ENCODE data around the gene ATP13A1.

Gene ATP13A1

DNA sequence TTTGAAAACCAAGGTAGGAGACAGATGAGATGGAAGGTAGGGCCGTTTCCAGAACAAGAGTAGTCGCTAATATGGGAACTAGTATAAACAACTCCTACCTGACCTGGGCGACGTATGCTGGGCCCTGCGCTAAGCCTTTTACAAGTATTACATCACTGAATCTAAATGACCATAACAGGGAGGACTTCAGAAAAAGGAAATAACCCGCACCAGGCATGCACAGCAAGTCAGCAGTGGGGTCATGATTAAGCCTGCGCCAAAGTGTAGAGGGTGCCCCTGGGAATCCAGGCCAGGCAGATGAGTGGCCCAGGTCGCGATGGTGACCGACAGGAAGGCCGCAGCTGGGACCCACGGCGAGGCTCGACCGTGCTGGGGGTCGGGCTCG lies 613 bp downstream of the ATP13A1 start:
- DNase-seq (ENCODE audit: low read depth): no peak

DNA sequence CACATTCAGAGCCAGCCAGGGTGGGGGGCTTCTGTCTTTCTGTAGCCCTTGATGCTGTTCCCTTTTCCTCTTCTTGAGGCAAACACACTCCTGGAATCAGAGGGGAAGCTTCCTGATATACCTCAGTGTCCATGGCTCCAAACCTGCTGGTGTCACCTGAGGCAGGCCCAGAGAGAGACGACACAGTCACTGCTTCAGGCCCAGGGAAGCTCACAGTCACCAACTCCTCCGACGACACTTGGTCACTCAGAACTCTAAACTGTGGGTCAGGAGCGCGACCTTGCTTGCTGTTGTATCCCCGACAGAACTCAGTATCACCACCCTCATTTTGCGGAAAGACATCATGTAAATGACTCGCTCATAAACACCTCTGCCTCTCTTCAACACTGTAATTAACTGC lies 1.1 kb downstream of the ATP13A1 start:
- DNase-seq (ENCODE audit: low read depth): no peak

DNA sequence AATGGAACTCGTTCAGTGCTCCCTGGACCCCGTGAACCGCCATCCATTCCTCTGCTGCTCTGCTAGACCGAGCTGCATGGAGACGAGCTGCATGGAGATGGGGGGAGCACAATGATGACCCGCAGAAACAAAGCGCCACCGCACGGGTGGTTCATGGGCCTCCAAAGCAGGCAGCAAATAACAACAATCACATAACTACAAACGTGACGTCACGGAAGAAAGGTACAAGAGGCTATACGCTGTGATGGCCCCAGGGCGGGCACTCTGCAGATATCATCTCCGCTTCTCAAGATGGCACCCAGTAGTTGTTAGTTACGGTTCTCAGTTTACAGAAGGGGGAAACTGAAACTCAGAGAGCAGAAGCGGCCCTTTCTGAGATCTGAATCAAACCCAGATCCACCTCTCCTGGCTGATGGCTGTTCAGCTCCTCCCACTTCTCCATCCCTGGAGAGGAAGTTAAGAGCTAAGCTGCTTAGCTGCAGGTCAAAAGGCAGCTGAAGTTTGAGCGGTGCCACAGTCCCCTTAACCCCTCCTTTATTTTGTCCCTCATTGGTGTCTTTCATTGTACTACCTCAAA lies 1.7 kb downstream of the ATP13A1 start:
- DNase-seq (ENCODE audit: low read depth): no peak

DNA sequence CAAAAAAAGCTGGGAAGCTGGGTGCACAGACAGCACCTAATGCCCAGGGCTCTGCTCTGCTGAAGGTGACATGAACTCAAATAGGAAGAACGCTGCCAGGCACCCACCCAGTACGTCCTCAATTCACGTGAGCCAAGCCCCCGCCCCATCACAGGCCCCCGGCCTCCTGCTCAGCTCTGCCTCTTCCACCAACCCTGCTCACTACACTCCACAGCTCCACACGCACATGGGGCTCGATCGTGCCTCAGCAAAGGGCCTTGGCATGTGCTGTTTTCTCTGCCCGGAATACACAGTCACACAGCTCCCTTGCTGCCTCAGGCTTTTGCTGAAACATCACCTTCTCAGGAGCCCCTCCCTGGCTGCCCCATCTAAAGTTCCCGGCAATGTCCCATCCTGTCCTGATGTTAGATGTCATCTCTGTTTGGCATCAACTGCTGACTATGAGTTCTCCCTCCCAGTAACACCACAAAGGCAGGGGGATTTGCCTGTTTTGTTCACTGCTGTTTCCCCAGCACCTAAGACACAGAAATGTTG lies 2.3 kb downstream of the ATP13A1 start:
- no peak for DNase-seq (ENCODE audit: low read depth)

DNA sequence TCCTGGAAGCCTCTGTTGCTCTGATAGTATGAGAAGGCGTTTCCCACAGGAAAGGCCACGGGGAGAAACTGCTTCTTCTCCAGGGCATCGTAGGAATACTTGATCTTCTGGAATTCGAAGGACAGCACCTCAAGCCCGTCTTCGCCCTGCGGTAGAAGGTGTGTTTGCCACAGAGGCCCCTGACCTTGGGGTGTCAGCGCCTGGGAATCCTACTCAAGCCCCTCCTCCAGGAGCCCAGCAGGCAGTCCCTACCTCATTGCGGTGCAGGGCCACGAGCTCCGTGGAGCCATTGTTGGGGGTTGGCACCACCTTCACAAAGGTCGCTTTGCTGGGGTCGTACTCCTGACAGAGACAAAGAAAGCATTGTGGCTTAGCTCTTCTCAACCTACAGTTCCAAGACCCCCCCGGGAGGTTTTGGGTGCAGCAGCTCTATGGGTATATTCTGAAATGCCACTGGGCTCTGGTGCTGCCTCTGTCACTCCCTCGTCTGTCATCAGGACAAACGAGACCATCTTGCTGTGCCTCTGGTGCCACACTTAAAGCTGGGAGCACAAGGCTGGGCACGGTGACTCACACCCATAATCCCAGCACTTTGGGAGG lies 3.7 kb downstream of the ATP13A1 start:
- DNase-seq (ENCODE audit: low read depth): no peak

DNA sequence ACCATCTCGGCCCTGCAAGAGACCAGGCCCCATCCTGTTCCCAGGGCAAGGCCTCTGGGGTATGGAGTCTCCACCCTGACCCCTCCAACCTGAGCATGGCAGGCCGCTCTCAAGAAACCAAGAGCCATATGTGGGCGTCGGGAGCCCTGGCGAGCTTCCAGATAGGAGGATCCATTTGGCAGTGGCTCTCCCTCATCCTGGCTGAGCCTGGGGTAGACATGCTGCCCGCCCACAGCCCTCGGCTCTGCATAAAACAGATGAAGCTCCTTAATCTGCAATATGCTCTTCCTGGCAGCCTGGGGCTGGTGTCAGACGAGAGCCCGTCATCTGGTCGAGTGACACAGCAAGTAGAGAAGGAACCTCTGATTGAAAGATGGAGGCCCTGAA lies 6.1 kb downstream of the ATP13A1 start:
- DNase-seq (ENCODE audit: low read depth): no peak

DNA sequence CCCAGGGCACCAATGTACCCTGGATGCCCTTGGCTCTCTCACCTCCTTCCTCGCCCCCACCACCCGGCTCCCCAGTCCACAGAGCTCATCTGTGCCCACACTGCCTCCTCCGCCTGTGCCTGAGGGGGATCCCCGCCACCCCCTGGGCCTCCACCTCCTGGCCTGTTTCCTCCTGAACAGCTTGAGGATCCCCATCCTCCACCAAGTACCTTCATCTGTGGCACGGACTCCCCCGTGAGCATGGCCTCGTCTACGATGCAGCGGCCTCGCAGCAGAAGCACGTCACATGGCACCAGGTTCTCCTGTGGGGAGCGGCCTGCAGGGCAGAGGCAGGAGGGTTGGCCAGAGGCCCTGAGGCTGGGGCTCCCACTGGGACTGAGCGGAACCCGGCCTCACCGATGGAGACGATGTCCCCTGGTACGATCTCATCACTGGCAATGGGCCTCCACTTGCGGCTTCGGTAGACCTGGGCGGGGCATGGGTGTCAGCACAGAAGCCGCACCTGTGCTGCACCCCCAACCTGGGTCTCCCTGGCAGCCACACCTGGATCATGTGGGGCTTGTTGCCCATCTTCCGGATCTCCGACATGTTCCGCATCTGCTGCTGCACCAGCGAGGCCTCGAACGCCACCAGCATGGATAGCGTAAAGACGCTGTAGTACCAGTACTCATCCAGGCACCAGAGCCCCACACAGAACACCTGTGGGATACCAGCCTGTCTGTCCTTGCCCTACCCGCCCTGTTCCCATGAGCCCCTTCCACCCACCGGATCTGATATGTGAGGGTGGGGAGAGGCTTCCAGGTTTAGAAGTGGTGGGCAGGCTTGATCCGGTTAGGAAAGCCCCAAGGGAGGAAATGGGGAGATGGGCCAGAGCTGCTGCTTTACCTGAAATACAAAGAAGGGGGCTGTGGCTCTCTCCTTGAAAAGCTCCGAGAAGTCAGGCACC lies 6.8 kb downstream of the ATP13A1 start:
- DNase-seq (ENCODE audit: low read depth): no peak

DNA sequence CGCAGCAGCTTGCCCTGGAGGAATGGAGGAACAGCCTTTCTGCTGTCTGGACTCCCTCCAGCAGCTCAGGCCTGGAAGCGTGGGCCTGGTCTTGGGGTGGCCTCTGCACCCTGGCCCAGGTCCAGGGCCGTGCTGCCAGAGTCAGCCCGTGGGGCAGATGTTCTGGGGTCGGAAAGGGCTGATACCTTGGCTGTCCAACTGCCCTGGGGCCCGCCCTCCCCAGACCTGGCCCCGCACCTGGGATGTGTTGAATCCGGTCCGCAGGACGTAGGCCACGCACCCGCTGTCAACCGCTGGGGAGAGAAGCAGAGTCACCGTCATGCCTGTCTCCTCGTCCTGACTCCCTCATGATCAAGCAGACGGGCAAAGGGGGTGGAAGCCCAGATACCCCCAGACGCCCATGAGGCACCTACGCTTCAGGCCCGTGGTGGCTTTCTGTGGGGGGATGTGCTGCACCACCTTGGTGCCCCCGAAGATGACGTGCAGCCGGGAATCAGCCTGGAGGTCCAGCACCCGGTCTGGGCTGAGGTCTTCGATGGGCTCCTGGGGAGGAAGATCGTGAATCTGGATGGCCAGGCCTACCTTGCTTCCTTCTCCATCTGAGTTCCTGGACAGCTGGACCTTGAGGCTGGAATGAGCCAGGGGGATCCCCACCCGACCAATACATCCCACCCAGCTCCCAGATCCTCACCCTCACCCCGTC lies 7.7 kb downstream of the ATP13A1 start:
- DNase-seq (ENCODE audit: low read depth): no peak

DNA sequence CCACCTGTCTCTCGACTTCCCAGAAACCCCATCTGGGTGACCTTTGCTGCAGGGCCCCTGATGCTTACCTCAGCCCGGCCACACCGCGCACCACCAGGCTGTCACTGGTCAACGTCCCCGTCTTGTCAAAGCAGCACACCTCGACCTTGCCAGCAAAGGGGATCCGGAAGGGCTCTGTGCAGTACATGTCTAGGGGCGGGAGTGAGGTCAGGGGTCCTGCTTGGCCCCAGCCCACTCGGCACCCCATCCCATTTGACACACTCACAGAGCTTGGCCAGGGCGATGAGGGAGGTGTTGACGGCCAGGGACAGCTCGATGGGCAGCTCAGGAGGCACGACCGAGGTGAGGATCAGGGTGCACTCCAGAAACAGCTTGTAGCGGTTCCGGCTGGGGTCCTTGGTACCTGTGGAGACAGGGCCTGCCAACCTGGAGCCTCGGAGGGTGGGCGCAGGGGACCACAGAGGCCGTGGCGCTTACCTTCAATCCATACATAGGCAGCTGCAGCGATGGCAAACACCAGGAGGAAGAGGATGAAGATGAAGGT lies 8.4 kb downstream of the ATP13A1 start:
- DNase-seq (ENCODE audit: low read depth): no peak

DNA sequence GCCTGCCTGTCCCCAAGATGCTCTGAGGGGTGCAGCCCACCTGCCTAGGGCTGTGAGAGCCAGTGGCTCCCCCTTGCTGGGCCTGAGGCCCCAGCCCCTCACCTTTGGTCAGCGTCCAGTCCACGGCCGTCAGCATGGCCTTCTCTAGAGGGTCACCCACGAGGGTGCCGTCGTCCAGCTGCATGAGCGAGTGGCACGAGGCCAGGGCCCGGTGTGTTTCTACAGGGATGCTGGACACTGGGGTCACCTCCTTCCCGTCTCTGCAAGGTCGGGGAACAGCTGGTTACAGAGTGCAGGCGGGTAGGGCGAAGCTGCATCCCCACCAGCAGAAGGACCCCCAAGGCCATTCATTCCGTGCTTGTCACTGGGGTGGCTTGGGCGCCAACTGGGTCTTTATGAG lies 9.0 kb downstream of the ATP13A1 start:
- no peak for DNase-seq (ENCODE audit: low read depth)

DNA sequence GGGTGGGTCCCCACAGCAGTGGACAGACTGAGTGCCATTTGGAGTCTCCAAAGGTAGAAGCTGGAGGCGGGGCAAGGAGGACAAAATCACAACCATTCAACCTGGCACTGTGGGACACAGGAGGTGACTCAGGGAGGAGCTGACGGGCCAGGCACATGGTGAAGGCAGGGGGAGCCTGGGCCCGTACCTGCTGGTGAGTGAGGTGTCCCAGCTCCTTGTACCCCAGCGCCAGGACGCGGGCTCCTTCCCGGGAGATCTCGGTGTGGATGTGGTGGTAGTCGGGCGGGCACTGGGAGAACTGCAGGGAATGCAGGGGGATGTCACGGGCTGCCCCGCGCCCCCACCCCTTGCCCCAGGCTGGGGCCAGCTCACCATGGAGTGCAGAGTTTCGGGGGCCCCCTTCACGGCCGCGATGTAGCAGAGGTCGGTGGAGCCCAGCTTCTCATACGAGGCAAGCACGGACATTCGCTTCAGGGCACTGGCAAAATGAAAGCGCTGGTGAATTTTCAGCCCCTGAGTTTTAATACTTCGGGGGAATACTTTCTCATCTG lies 9.8 kb downstream of the ATP13A1 start:
- no peak for DNase-seq (ENCODE audit: low read depth)

DNA sequence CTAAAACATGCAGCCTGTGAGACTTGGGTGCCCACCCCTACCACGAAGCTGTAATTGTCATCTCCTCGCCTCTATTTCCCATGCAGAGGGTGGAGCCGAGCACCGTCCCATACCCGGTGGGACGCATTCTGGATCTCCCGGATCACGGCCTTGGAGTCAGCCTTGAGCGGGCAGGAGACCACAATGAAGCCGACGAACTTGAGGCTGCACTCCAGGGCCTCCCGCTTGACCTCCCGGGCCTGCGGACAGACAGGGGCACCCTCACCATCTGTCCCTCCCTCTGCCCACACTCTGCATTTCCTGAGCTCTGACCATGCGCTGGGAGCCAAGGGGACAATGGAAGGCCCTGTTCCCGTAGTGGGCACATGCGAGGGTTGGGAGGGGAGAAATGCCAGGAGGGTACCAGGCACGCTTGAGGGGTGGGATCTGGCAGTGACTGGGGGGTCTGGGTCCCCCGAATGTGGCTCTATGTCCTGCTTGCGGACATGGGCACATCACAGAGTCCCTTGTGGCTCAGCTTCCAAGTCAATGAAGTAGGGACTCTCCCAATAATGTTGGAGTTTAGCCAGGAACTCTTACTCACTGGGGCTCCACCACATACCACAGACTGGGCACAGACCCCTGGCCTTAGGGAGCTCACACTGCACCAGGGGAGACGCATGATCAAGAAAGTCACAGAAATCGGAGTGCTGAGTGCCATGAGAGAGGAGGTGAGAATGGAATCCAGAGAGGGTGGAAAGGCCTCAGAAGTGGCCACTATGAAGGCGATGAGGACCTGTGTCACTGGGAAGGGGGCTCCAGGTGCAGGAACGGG lies 10.8 kb downstream of the ATP13A1 start:
- DNase-seq (ENCODE audit: low read depth): no peak

DNA sequence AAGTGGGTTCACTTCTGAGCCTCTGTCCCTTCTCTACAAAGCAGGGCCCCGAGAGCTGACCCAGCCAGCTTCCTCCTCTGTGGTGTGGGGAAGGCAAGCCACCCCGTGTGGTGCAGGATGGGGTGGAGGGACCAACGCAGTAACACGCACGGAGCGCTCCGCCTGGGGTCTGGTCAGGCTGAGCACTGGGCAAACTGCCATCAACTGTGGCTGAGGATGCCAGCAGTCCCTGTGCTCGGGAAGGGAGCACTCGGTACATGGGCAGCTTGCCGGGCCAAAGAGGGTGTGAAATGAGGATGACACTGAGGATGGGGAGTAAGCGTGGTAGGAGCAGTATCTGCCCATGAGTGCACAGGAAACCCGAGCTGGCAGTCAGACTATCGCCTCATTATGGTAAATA lies 12.4 kb downstream of the ATP13A1 start:
- DNase-seq (ENCODE audit: low read depth): no peak

DNA sequence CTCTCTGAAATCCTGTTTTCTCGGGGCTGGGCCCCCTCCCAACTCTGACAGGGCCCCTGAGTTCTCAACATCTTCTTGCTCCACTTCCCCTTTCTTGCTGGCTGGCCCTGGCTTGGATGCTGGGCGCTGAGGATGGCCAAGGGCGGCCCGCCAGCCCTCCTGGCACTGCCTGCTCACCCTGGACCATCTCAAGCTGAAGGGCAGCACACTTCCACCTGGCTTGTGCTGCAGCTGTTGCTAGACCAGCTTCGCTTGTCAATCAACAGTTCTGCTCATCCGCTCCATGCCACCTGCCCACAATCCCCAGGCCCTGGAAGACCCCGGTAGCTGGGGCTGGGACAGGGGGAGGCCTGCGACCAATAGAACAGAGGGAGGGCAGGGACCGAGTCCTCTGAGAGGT lies 13.1 kb downstream of the ATP13A1 start:
- no peak for DNase-seq (ENCODE audit: low read depth)

DNA sequence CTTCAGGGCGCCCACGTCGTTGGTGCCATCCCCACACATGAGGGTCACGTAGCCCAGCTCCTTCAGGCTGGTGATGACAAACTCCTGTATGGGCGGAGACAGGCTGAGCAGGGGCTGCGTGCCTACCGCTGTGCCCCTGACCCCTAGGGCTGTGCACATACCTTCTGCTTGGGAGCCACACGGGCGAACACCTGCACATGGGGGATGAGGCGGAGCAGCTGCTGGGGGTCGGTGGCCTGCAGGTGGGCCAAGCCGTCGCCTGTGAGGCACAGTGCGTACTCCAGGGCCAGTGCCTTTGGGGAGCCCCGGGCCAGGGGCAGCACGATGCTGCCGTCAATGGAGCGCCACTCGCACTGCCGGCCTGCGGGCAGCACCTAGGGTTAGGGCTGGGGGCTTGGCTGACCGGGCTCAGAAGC lies 13.9 kb downstream of the ATP13A1 start:
- DNase-seq (ENCODE audit: low read depth): no peak

DNA sequence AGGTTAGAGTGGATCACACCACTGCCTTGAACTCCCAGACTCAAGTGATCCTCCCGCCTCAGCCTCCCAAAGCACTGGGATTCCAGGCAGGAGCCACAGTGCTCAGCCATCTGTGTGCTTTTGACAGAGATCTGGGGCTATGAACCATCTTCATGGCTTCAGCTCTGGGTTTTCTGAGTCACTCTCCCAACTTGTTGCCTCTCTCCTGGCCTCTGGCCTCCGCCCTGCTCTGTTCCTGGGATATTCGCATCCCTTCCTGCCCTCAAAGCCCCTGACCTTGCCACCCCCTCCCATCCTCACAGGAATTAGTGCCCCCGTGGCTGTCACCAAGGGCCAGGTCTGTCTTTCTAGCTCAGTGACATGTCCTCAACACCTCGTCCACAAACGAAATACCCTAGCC lies 14.3 kb downstream of the ATP13A1 start:
- no peak for DNase-seq (ENCODE audit: low read depth)

DNA sequence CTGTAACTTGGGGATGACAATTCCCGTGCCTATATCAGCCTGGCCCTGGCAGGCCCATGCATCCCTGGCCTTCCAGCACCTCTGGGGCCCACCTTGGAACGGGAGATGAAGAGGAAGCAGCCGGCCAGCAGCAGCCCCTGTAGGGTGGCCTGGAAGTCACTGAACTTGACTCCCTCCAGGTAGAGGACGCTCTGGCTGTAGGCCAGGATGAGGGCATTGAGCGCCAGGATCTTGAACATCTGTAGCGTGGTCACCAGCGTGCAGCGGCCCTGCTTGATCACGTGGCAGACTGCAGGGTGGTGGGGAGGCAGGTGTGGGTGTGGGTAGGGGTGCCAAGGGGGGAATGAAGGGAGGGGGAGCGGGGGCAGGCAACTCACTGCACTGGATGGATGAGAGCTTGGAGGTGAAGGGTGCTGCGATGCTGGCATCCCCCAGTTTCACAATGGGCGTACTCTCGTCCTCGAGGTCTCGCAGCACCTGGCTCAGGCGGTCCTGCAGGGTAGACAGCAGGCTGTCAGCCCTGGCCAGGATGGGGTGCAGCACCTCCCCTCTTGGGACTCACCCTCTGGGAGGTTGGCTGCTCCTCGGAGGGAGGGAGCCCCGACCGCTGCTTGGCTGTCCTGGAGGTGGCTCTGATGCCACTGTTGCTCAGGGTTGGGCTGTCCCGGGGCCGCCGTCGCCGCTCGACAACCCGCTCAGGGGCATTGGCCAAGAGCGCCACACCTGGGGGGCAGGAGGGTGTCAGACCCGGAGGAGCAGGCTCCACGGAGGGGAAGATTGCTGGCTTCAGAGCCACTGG lies 16.2 kb downstream of the ATP13A1 start:
- DNase-seq (ENCODE audit: low read depth): no peak

DNA sequence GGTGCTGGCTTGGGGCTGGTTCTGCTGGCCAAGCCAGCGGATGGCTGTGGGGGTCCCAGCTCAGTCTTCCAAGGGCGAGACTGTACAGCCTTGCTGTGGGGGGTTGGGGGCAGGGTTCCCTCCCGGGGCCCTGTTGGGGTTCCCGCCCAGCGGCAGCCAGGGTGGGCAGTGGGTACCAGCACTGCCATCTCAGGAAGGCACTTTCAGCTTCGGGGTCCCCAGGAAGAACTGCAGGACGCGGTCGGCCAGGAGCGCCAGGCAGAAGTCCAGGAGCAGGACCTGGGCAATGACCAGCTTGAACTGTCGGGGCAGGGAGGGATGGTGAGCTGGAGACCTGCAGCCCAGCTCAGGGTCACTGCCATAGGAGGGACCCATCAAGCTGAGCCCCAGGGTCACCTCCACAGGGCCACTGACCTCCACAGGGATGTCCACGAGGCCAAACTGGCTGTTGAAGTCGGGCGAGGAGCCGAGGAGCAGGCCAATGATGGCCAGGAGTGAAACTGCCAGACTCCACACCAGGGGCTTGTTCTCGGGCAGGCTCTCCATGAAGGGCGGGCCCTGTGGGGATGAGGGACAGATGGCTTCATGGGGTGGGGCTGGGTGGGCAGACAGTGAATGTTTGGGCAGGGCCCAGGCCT lies 18.1 kb downstream of the ATP13A1 start:
- no peak for DNase-seq (ENCODE audit: low read depth)

DNA sequence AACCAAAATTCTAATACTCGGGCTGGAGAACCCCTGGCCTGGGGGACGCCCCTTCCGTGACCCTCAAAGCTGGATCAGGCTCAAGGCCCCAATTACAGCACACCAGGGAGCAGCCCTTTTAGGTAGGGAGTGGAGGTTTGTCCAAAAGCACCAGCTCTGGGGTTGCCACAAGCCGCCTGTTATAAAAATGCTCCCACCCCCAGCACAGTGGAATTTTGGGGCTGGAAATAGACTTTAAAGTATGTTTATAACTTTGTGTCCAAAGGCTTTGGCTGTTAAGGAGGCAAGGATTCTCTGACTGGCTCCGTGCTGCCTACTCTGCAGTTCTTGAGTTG lies 19.5 kb downstream of the ATP13A1 start:
- DNase-seq (ENCODE audit: low read depth): no peak
